Subcutaneous adipose tissue (tissue), 4 donors: ENCODE results near the gene C19orf44. TPM values are rescaled to one million over a fixed set of nuclear protein-coding genes. Genes with fewer than 3 reads are reported as not detected.

Source experiments
- CTCF ChIP-seq: fragments of 450-650 bp; IDR thresholded peaks from one replicate; pipeline ENCODE4 v1.5.1; 2016; ENCODE audit warnings: low read depth, mild to moderate bottlenecking, control low read depth, antibody characterized with exemption, moderate library complexity
- small RNA-seq: library from RNA; depleted of rRNA; stranded (forward); fragments of <200 nt; gene quantifications from one replicate; pipeline ENCODE3, GENCODE V24; 2016
- total RNA-seq, 4 donors: library from RNA; depleted of rRNA; stranded (reverse); fragments of >200 nt; gene quantifications; one replicate each; pipeline ENCODE4 v1.1.0, GENCODE V29; 2016

Gene C19orf44
- total RNA-seq, 4 donors from 2014 or later, result 2.9 to 9.5 (median 6.3) TPM

- TF ChIP-seq CTCF, result no peak
Measured at GRCh38 chr19:16561382-16561781, 65.2 kb downstream of the C19orf44 start.

GRCh38 chr19:16562608-16563025, 66.4 kb downstream of the C19orf44 start:
- TF ChIP-seq CTCF, result no peak

GRCh38 chr19:16564842-16565241, 68.6 kb downstream of the C19orf44 start:
- no peak for TF ChIP-seq CTCF

- no peak for TF ChIP-seq CTCF
Measured at GRCh38 chr19:16566161-16566560, 70.0 kb downstream of the C19orf44 start.

GRCh38 chr19:16566702-16567101, 70.5 kb downstream of the C19orf44 start:
- TF ChIP-seq CTCF, result no peak

- no peak for TF ChIP-seq CTCF
Measured at GRCh38 chr19:16569609-16570320, 73.6 kb downstream of the C19orf44 start.

Small RNA genes within 50 kb of the gene (small RNA-seq; reads per million reads assigned to genes)
- not detected for gene RN7SL146P

Other genes starting within 250 kb of the C19orf44 start
- gene KLF2, start 171.6 kb upstream of the C19orf44 start, total RNA-seq, result 10 to 100 TPM; 17.8 to 70.6 (median 27.9) TPM
- gene EPS15L1, start 24.4 kb upstream of the C19orf44 start, total RNA-seq, result 10 to 100 TPM; 13.7 to 26.9 (median 20.7) TPM
- gene CALR3, start 227 bp upstream of the C19orf44 start, total RNA-seq, result not detected
- gene CHERP, start 46.0 kb downstream of the C19orf44 start, total RNA-seq, result 10 to 100 TPM in 2 of 4 donors, 1 to 10 TPM in 2; 6.4 to 12.2 (median 10.5) TPM
- 10 to 100 TPM; 30.6 to 38.1 (median 34.6) TPM for gene SLC35E1, start 76.0 kb downstream of the C19orf44 start, total RNA-seq
- 1 to 10 TPM; 6.6 to 10.0 (median 8.2) TPM for gene MED26, start 131.8 kb downstream of the C19orf44 start, total RNA-seq
- gene SMIM7, start 163.8 kb downstream of the C19orf44 start, total RNA-seq, result 100 to 1,000 TPM in 3 of 4 donors, 10 to 100 TPM in 1; 91.1 to 127 (median 113) TPM
- 1 to 10 TPM; 1.8 to 6.0 (median 2.2) TPM for gene TMEM38A, start 164.7 kb downstream of the C19orf44 start, total RNA-seq
- gene NWD1, start 223.5 kb downstream of the C19orf44 start, total RNA-seq, result under 1 TPM in 1 of 4 donors, not detected in 3; under 0.01 TPM